HTERT RPE-1 (cell line): Measurements from ENCODE around the gene ITIH6.
"Not testable (repeated sequence)": the region's sequence is repeated elsewhere in the genome, so short reads cannot be mapped to it uniquely, and the experiment has no call there.

ENCODE experiments used
- in situ Hi-C: fragments of 300-500 bp; cut with MboI; formaldehyde crosslinking; loops from 4 replicates; pipeline ENCODE4 v1.14.3; 2020; ENCODE audit warnings: low sequenced_read_pairs

The ITIH6 gene

GRCh38 chrX:54798137-54798536, at the start of gene ITIH6:
Gene ITIH6, minus strand, starts transcription at chrX:54798255. Its CDS starts 45 bp downstream, at chrX:54798210.
- in situ Hi-C loops: no loop called here

- in situ Hi-C loops: not testable (repeated sequence)
These were observed 49.6 kb upstream of the ITIH6 start for GRCh38 chrX:54847700-54848099.

- in situ Hi-C loops: no loop called here
These were observed 45.0 kb upstream of the ITIH6 start for GRCh38 chrX:54843050-54843449.

GRCh38 chrX:54842607-54843006, 44.6 kb upstream of the ITIH6 start:
- in situ Hi-C loops: no loop called here

DNA sequence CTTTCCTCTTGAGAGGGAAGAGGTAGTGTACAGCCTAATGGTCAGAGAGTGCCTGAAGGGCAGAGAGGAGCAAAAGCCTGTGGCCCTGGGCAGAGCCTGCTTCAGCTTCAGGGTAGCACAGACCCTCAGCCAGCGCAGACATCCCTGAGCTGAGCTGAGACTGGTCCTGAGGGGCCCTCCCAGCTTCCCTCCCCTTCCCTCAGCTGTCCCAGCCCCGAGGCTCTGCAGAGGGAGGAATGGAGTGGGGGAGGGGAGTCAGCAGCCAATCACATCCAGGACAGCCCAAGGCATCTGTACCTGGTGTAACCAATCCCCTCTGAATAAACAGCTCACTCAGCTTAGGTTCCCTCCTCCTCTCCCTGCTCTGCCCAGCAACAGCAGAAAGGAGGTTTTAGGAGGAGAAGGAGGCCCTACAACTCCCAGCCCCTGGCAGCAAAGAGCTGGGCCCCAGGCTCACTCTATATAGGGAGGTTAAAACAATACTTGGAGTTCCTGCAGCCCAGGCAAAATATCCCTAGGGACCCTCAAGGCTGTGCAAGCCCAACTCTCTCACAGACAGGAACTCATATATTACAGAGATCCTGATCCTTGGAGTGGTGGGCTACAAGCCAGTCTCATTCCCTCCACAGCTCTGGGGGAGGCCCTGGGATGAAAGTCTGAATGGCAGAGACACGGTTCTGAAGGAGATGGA, 43.3 kb upstream of the ITIH6 start:
- in situ Hi-C loops: not testable (repeated sequence)

DNA sequence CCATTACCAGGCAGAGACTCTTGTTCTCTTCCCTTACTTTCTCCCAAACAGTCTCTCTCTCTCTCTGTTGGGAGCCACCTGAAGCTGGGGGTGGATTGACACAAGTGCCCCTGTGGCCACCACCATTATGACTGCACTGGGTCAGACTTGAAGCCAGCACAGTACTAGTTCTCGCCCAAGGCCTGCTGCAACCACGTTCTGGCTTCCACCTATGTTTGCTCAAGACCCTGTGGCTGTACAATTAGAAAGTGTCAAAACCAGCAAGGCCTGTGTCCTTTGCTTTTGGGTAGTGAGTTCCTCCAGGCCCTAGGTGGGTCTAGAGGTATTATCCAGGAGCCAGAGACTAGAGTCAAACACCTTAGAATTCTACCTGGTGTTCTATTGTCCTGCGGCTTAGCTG, 40.5 kb upstream of the ITIH6 start:
- in situ Hi-C loops: no loop called here

- in situ Hi-C loops: no loop called here
These were observed 28.5 kb upstream of the ITIH6 start for GRCh38 chrX:54826598-54826997.

GRCh38 chrX:54825716-54826438, 27.8 kb upstream of the ITIH6 start:
- in situ Hi-C loops: no loop called here

- in situ Hi-C loops: no loop called here
These were observed 26.7 kb upstream of the ITIH6 start for GRCh38 chrX:54824722-54825121.

- in situ Hi-C loops: no loop called here
These were observed 26.1 kb upstream of the ITIH6 start for GRCh38 chrX:54824195-54824594.

DNA sequence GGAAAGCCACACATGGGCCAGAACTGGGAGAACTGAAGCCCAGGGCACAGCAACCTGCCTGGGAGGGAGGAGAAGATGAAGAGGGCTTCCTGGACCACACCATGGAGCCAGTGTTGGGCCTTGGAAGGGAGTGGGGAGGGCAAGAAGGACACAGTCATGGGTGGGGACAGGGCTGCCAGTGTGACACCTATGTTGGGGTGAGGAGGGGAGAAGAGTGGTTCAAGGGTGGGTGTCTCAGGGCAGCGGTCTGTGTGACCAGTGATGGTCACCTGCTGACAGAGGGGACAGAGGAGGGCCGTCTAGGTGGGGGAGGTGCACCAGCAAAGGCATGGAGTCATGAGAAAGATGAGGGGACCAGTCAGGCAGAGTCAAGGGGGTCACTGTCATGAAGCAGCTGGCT, 23.3 kb upstream of the ITIH6 start:
- in situ Hi-C loops: no loop called here

DNA sequence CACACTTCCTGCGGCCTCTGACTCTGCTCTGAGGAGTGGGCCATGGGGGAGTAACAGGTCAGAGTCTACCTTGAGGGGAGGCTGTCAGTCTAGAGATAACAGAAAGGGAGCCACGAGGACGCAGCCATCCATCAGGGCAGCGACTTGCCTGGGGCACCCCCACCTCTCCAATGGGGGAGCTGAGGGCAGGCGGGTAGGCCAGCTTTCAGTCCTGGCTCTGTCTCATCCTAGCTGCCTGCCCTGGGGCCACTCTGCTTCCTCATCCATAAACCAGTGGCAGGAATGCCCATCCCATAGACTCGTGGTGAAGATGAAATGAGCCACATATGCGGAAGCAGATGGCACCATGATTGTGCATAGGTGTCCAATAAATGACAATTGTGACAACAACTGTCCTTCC, 22.7 kb upstream of the ITIH6 start:
- in situ Hi-C loops: no loop called here

DNA sequence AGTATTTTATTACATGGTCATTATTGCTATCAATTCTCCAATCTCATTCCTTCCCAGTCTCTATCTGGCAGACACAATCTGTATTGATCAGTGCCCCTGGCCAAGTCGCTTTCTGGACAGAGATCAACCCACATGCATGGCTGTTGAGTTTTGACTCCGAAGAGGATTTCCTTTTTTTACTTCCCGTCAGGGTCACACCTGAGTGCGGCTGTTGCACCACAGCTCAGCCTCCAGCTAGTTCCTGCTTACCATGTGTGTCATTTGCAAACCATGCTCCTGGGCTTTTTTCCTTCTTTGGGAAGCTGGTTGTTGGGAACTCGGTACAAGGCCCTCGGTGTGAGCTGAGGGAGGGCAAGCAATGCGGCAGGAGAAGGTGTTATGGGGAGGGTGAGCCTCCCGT, 21.1 kb upstream of the ITIH6 start:
- in situ Hi-C loops: no loop called here

DNA sequence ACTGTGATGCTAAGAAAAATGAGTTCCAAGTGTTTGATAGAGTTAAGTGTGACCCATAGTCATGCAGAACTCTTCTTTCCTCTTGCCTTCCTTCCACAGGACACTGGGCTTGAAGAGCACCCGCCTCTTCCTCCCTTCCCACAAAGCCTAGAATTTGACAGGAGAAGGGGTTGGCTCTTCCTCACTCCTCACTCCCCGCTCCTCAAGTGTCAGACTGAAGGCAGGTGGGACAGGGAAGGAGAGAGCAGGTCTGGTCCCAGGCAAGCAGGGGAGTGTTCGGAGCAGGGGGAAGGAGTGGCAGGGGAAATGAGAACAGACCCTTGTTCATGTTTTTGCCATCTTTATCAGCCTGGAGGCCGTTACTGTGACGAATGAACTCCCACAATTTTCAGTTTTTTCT, 20.2 kb upstream of the ITIH6 start:
- in situ Hi-C loops: no loop called here

GRCh38 chrX:54817220-54817820, 19.3 kb upstream of the ITIH6 start:
- in situ Hi-C loops: no loop called here

GRCh38 chrX:54812306-54812705, 14.3 kb upstream of the ITIH6 start:
- in situ Hi-C loops: no loop called here

DNA sequence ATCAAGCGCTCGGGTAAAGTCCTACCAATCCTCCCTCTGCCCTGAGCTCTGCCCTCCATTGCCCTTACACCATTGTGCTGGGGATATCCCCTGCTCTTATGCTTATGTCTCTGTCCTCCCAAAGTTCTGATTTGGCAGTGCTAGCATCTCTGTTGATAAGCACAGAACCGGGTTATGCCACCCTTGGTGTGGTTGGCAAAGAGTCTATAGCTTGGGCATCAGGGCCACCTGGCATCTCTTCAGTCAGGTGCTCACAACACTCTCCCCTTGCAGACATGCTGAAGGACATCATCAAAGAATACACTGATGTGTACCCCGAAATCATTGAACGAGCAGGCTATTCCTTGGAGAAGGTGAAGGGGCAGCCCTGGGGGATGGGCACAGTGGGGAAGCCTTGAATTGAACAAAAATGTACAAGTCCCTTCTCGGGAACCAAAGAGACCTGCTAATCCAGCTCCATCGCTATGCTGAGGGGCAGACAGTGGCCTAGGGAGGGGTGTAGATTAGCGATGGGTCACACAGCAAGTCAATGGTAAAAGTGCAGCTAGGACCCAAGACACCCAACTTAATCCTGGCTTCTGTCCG, 13.3 kb upstream of the ITIH6 start:
- in situ Hi-C loops: no loop called here

DNA sequence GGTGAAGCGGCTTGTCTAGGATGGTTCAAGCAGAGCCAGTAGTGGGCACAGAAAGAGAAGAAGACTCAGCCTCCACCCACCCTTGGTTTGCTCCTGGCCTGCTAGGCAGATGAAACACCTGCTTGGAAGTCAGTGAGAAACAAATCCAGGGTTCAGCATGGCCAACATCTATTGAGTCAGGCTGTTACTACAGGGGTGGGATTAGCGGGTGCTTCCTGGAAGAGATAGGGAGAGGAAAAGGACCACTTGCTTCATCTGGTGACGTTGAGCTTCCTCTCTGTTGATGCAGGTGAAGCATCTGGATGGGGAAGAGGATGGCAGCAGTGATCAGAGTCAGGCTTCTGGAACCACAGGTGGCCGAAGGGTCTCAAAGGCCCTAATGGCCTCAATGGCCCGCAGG, 12.5 kb upstream of the ITIH6 start:
- in situ Hi-C loops: no loop called here

GRCh38 chrX:54808605-54809483, 10.8 kb upstream of the ITIH6 start:
- in situ Hi-C loops: no loop called here

GRCh38 chrX:54808109-54808604, 10.1 kb upstream of the ITIH6 start:
- in situ Hi-C loops: no loop called here
